GM18907 (cell line): ENCODE data around the gene EP400.
"Not testable (repeated sequence)": the region's sequence is repeated elsewhere in the genome, so short reads cannot be mapped to it uniquely, and the experiment has no call there.

ENCODE experiments used
- ATAC-seq: cut with Tn5 transposase; IDR thresholded peaks from one replicate; pipeline ENCODE4 v1.9.1; 2021; ENCODE audit warnings: mild to moderate bottlenecking, moderate library complexity; ENCODE audit not compliant: unreplicated experiment

EP400 gene

DNA sequence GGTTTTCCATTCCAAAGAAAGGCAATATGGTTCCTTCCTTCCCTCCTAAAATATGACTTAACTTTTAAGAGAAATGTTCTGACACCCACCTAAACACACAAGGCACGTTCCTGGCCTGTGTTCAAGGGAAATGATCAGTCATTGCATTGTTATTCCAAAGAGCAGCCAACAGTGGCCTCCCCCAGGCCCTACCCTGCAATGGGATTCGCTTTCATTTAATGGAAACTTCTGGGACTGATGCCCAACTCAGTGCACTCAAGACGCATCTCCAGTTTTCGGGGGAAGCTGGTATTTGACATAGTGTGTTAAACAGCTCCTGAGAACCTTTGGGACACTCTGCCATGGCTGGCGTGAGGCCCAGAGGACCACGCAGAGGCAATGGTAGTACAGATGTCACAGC is 128.4 kb downstream of the EP400 start:
- ATAC-seq = no peak

DNA sequence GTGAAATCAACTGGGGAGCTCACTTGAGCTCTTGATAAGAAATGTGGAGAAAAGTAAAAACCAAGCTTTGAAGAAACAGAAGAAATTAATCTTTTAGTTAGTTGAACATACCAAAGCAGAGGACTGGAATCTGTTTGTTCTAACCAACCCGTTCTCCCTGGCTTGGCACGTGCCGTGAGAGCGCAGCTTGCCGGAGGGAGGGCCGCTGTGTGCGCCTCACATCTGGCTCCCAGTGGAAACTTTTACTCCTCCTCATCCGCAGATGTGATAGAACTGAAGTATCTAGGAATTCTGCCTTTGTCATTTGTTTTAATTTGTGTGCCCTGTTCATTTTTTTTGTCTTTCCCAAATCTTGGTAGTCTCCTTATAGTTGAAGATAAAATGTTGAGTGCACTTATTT is 129.5 kb downstream of the EP400 start:
- ATAC-seq = no peak

DNA sequence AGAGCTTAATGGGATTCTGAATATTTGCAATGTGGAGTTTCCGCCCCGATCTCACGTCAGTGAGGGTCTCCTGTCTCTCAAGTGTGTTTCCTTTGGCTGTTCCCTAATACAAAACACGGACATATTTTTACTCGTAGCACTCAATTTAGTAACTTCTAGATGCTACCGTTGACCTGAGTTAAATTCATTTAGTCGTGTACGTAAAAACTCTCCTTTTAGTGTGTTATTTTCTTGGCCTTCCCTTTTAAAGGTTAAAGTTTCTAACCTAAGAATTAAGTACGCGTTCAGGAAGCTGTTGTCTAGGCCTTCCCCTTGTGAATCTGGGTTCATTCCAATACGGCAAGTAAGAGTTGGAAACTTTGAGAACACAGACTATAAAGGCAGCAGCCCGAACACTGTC is 130.0 kb downstream of the EP400 start:
- ATAC-seq = no peak

DNA sequence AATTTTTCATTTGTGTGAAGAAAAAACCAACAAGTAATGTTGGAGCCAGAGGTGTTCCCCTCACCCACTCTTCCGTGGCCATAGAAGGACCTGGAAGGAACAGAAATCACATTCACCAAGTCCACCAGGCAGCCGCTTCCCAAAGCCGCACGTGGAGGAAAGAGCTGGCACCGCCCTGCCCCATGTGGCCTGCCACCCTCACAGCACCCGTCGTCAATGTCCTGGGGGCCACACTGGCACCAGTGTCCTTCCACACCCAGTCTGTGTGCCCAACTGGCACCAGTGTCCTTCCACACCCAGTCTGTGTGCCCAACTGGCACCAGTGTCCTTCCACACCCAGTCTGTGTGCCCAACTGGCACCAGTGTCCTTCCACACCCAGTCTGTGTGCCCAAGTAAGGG is 130.8 kb downstream of the EP400 start:
- not testable (repeated sequence) for ATAC-seq

DNA sequence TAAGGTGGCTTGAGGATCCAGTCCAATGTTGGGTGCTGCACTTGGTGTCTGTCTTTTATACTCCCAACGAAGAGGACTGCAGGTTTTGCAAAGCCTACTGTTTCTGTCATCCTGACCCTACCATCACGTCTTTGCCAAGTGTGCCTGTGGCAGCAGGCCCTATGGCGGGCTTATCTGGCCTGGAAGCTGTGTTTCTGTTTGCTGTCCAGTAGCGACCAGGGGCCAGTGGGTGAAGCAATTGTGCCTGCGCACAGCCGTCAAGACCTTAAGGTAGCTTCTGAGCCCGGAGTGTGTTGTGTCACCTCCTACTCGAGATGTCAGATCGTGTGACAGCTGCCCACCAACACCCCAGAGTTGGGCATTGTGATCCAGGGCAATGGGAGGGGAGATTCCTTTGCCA is 131.7 kb downstream of the EP400 start:
- no peak for ATAC-seq

DNA sequence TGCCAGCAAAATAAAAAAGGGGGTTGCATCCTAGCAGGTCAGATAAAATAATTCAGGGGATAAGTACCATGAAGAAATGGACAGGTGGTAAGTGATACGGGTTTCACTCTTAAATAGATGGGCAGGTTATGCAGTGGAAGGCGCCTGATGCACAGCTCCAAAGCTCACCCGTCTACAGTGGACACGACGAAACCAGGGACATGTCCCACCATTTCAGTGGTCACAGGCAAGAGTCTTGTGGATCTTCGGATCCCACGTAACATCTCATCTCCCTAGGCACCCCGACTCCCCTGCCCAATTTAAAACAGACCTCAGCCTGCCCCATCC is 133.8 kb downstream of the EP400 start:
- no peak for ATAC-seq

DNA sequence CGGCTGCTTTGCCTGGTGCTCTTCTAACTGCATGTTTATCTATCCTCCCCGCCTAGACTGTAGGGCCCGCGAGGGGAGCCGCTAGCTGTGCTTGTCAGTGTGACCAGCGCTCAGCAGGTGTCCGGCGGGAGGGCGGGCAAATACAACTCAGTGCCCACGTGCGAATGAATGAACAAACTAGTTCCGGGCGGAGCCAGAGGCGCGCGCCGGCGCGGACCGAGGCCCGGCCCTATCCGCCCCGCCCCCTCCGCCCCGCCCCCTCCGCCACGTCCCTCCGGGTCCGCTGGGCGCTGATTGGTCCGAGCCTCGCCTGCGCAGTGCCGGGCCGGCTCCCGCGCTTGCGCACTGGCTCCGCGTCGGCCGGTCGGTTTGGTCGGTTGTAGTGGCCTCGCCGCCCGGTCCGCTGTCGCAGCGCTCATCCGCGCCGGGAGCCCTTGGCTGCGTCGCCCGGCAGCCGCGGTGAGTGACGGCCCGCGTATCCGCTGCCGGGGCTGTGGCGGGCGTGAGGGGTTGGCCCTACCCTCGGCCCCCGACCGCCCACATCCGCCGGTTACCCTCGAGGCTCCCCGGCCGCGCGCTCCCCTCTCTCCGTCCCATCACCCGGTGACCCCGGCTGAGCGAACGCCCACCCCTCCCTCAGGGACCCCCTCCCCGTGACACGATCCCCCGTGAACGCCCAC is 134.3 kb downstream of the EP400 start:
- peak; percentile 79 for ATAC-seq

DNA sequence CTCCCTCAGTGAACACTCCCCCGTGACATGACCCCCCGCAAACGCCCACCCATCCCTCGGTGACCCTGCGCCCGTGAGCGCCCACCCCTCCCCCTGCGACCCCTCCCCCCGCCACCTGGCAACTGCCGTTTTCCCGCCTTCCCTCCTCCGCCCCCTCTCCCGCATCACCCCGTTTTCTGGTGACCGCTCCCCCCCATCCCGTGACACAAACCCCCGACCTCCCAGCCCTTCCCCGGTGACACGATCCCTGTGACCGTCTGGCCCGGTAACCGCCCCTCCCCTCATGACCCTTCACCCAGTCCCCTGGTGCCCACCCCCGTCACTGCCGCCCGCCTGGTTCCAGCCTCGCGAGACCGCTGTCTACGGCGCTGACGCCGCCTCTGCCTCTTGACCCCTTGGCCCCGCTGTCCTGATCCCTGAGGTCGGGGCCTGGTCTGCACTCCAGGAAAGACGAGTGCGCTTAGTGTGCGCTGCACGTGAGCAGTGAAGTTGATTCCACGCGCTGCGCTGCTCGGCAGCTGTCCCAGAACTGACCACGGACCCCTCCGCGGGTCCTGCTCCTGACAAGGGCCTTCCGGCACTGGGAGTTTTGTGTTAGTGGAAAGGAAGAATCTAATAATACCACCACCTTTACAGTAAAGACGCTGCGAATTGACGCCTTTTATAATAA is 135.0 kb downstream of the EP400 start:
- ATAC-seq = peak; percentile 34

DNA sequence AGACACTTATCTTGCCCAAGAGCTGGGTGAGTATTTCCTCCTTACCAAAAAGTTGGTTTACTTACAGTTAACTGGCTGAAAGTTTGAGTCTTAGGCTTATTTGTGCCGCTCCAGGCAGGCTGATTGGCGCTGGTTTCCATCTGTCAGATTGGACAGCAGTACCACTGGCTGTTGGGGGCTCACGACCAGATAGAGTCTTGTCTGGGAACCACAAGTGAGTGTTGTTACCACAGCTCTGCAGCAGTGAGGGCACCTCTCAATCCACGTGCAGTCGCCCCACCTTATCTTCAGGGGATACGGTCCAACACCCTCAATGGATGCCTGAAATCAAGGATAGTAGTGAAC is 135.5 kb downstream of the EP400 start:
- no peak for ATAC-seq

DNA sequence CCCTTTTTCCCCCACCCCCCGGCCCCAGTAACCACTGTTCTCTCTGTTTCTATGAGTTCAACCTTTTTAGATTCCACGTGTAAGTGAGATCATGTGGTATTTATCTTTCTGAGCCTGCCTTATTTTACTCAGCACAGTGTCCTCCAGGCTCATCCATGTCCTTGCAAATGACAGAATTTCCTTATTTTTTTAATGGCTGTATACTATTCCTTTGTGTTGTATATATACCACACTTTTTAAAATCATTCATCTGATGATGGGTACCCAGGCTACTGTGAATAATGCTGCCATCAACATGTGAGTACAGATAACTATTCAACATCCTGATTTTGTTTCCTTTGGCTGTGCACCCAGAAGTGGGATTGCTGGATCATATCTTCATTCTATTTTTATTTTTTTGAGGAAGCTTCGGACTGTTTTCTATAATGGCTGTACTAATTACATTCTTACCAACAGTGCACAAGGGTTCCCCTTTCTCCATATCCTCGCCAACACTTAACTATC is 139.7 kb downstream of the EP400 start:
- ATAC-seq = no peak

DNA sequence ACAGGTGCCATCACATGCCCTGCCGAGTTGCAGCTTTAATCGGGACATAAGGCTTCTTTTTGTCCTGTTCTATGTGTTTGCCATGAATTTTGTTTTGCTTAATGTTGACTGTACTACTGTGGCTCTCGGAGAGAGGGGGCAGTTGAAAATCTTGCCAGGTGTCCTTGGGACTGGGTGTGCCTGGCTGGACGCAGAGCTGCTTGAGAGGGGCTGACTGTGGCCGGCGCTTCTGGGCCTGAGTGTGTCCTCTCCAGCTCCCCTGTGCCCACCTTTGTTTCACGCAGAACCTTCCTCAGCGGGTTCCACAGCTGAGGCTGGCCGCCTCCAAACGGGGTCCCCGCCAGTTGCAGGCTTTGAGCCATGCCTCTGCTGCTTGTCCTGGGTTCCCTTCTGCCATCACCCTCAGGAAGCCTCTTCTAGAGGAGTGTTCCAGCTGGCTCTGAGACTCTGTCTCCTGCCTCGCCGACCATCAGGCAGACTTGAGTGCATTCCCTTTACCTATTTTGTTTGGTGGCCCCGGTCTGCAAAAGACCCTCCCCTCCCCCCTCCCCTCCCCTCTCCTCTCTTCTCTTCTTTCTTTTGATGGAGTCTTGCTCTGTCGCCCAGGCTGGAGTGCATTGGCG is 144.6 kb downstream of the EP400 start:
- no peak for ATAC-seq

DNA sequence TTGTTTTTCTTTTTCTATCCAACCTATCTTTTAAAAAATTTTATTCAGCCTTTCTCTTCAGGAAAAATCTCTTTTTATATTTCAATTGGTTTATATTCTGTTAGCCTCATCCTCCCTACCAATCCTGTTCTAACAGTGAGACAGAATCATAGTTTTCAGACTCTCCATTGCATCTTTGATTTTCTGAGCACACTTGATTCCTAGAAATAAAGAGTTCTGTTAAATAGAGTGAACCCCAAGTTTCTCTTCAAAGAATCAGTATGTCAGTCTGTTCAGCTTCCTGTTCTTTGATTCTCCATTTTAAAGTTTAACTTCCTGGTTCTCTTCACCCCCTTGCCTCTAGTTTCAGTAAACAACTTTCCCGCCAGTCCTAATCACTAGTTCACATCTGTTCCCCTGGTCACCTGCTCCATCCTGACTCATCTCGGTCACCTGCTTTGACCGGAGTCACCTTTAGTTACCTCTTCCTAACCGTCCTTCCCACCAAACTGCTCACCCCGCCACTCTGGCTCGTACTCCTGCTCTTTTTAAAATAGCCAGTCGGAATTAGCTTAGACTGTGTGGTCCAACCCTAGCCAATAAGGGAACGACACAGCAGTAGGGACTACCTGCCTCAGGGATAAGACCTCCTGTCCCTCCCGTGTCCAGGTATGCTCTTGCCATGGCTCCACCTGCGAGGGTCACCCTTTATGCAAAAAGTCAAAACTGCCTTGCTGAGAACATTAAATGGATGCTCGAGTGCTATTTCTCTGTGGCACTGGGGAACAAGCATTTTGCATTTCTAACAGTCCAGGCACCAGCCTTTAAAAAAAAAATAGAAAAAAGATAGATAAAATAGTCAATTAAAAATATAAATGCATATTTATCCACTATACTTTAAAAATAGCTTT is 146.0 kb downstream of the EP400 start:
- ATAC-seq = no peak

DNA sequence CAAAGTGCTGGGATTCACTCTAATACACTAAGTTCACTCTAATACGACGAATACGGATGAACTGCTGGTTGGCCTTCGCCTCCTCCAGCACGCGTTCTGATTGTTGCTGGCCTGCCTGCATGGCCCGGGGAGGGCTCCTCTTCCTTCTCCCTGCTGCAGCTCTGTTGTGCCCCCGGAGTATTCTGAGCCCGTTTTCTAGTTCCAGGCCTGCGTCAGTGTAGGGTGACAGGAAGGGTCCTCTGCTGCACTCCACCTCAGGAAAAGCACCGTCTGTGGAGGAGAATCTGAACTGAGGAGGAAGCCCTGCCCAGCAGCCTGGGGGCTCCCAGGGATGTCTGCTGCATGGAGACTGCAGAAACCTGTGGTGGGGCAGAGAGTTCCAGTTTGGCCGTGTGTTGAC is 150.0 kb downstream of the EP400 start:
- no peak for ATAC-seq

DNA sequence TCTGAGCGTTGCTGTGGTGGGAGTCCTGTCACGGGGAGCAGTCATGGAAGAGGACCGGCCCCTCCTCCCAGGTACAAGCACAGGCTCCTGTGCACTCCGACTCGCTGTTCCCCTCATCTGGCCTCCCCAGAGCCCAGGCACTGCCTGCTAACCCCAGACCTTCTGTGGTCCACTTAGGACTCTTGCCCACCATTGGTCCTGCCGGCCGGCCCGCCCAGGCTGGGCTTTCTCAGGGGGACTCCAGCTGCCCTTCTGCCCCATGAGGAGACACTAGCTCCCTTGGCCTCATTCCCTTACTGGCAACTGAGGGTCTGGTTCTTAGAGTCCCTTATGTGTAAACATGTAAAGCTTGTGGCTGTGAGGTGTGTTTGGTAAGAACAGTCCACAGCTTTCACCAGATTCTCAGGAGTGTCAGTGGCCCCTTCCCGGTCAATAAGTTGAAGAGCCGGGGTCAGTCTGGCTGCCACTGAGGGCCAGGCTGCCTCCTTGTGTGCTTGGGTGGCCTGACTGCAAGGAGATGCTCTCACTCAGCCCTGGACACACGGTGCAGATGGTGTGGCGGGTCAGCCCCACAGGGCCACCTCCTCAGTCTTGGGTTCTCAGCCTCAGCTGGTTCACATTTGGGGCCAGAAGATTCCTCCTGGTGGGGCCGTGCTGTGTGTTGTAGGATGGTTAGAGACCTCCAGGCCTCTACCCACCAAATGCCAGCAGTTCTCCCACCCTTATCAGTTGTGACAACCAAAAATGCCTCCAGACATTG is 150.7 kb downstream of the EP400 start:
- no peak for ATAC-seq

DNA sequence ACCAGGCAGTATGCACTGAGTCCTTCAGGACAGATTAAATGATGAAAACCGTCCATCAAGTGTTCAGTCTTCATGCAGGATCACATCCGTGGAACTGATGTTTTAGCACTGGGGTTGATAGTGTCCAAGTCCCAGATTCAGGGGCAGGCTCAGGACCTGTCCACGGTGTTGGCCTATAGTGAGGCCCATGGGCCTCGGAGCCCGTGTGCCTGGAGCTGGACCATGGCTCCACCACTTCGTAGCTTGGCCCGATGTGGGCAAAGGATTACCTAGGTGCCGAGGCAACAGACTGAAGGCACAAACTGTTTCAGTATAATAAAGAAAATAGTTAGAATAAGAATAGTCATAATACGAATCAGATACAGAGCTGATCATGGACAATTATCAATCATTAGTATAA is 152.6 kb downstream of the EP400 start:
- no peak for ATAC-seq

DNA sequence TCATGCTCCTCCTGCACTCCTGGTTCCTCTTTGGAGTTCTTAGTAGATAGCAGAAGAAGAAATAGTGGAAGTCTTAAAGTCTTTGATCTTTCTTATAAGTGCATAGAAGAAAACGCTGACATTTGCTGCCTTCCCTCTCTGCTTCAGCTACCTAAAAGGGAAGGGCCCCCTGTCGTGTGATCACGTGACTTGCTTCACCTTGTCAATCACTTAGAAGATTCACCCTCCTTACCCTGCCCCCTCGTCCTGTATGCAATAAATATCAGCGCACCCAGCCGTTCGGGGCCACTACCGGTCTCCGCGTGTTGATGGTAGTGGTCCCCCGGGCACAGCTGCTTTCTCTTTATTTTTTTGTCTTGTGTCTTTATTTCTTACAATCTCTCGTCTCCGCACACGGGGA is 153.3 kb downstream of the EP400 start:
- not testable (repeated sequence) for ATAC-seq

DNA sequence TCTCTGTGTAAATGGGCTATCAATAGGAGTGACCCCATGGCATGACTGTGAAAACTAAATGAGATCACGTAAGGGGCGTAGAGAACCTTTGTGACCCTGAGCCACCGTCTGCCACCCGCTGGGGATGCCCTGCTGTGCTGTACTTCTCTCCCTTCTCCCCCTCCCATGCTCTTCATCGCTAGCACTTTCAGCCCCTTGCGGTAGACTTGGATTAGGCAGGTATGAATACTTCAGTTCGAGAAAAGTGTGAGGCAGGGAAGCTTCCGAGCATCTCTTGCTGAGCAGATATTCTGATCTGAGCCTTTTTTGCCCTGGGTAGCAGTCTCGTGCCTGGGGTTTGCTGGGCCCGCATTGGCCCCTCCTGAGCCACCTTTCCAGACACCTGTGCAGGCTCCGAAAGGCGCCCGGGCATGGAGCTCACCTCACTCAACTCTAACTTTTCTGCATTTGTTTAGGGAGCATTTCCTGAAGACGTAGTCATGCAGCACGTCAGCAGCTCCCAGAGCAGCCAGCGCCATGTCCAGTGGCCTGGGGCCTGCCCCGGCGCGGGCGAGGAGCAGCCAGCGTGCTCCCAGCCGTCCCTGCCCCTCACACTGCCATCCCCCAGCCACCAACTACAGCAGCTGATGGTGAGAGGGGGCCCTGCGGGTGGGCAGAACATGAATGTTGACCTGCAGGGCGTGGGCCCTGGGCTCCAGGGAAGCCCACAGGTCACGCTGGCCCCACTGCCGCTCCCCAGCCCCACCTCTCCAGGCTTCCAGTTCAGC is 154.0 kb downstream of the EP400 start:
- no peak for ATAC-seq

DNA sequence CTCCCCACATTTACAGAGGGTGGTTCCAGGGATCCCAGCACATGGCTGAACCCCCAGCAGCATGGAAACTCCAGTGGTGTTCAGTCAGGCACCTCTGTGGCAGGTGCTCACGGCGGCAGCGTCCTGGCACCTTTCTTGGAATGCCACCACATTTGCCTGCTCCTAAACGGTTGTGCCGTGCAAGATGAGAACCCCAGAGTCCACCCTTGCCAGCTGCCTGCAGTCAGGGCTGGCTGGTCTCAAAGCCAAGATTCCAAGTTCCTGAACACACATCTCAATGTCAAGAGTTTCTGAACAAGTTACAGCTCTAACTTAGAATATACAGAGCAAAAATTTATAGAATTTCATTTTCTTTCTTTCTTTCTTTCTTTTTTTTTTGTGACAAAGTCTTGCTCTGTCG is 155.7 kb downstream of the EP400 start:
- no peak for ATAC-seq

DNA sequence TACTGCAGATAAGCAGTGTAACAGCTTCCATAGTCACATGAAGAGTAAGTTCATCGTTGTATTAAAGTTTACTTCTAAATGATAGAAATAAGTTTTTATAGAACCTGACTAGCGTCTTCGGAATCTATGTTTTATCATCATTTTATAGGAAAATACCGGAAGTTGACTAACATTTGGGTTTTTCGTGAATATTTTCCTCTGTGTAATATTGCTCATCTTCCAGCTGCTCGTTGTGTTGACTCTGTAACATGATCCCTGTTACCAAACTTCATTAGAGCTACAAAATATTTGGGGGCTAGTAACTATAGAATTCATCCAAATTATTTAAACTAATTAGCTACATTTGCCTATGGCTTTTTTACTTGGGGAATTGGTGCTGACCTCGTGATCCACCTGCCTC is 157.2 kb downstream of the EP400 start:
- no peak for ATAC-seq

DNA sequence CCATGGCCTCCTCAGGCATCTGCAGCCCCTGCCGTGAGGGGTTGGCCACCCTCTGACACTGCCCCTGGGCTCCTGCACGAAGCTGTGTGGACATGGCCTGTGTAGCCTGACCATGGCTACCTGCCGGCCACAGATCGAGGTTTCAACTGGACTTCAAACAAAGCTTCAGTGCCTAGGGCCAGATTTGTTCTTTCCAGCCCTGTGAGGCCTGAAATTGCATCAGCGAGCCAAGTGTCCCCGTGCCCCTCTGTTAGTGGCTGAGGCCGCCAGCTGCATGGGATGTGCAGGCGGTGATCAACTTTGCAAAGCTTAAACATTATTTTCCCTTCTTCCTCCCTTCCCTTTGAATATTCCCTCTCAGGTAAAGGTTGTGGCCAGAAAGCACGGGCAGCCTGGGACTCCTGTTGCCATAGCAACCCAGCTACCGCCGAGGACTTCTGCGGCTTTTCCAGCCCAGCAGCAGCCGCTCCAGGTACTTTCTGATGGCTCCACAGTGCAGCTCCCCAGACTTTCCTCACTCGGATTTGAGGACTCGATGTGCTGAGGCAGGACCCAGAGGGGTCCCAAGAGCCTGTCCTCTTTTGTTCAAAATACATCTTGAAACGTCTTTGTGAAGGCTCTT is 158.6 kb downstream of the EP400 start:
- ATAC-seq = no peak
